HG02840 (cell line): ENCODE results near the gene DISC1.
"Not testable (repeated sequence)": the region's sequence is repeated elsewhere in the genome, so short reads cannot be mapped to it uniquely, and the experiment has no call there.

Experiments used
- ATAC-seq: cut with Tn5 transposase; IDR thresholded peaks from one replicate; pipeline ENCODE4 v1.9.1; 2021; ENCODE audit warnings: mild to moderate bottlenecking, moderate library complexity, moderate number of reproducible peaks; ENCODE audit not compliant: unreplicated experiment, low FRiP score

Gene DISC1

DNA sequence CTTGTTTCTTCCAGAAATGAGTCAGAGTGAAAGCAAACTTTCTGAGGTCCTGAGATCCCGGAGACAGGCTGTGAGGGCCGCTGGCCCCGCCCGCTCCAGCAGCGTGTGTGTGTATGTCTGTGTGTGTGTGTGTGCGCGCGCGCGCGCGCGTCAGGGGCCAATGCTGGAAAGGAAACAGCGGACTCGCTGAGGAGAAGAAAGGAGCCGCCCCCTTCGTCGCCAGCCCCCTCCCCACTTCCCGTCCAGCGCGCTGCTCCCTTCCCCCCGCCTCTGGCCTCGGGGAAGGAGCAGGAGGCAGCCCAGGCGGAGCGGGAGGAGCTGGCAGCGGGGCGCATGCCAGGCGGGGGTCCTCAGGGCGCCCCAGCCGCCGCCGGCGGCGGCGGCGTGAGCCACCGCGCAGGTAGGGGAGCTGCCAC, at the start of gene DISC1:
DISC1 (plus strand) TSS at position 256 of the 416 bp plus-strand sequence; CDS start at position 334, 78 bp downstream.
- peak; percentile 52 for ATAC-seq

GRCh38 chr1:231576804-231577718, 49.5 kb upstream of the DISC1 start:
- ATAC-seq = no peak

DNA sequence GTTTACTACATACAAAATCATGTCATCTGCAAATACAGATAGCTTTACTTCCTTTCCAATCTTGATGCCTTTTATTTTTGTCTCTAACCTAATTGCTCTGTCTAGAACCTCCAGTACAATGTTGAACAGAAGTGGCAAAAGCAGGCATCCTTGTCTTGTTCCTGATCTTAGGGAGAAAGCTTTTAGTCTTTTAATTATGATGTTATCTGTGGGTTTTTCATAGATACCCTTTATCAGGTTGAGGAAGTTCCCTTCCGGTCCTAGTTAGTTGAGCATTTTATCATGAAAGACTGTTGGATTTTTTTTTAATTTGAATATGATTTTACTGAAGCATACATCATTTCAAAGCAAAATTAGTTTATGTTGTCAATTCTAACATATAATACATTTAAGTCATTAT, 45.7 kb upstream of the DISC1 start:
- ATAC-seq = no peak

- no peak for ATAC-seq
Measured at GRCh38 chr1:231581859-231582258, 44.7 kb upstream of the DISC1 start.

DNA sequence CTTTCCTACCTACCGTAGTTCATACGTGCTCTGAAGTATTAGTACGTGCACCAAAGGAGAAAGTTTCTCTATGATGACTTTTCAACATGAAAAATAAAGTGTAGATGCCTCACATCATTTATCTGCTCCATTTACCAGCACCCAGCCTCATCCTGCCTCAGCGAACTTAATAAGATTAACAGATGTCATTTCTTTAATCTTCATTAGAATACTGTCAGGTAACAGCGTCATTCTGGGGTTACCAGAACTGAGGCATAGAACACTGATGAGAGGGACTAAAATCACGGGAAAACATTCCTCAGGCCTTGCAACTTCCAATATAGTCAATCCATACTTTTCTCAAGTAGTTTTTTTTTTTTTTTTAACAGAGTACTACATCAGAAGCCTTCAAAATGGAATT, 43.2 kb upstream of the DISC1 start:
- ATAC-seq = no peak

- no peak for ATAC-seq
Measured at GRCh38 chr1:231584117-231584516, 42.5 kb upstream of the DISC1 start.

GRCh38 chr1:231584921-231585320, 41.7 kb upstream of the DISC1 start:
- no peak for ATAC-seq

DNA sequence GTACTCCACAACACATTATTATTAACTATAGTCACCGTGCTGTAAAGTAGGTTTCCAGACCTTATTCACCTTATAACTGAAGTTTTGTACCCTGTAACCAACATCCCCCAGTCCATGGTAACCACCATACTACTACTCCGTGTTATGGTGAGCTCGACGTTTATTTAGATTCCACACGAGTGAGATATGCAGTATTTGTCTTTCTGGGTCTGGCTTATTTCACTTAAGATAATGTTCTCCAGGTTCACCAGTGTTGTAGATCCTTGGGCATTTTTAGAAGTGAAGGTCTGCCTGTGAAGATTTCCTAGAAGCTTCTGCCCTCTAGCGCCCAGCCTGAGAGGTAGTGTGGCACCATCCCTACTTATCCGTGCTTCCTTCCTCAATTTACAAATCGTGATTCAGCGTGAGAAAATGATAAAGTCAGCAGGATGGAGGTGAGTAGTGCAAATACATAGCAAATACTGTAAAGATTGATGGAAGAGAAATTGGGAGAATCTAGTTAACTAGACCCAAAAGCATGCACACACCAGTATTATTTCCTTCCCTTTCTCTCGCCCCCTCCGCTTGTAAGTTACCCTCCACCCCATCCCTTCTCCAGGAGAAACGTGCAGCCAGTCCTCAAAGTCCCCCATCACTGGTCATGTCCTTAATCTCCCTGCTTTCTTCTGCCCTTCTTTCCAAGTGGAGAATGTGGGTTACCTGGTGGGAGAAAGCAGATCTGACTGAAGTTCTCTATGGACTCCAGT, 36.0 kb upstream of the DISC1 start:
- ATAC-seq = no peak

DNA sequence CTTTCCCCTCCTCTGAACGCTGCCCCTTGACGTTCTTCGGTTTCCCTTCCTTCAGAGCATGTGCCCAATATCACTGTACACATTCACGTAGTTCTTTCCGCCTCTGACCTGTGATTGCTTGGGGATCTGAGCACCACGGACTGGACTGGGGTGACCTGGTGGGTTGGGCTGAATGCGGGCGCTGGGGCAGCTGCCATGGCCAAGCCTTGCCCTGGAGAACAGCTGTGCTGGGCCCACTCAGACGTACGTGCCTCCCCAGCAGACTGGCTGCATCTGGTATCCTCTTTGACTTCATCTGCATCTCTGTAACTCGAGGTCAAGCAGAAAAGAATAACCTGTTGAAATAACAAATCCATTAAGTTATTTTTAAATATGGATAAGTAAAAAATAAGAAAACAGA, 35.1 kb upstream of the DISC1 start:
- no peak for ATAC-seq

- no peak for ATAC-seq
Measured at GRCh38 chr1:231592809-231593208, 33.8 kb upstream of the DISC1 start.

DNA sequence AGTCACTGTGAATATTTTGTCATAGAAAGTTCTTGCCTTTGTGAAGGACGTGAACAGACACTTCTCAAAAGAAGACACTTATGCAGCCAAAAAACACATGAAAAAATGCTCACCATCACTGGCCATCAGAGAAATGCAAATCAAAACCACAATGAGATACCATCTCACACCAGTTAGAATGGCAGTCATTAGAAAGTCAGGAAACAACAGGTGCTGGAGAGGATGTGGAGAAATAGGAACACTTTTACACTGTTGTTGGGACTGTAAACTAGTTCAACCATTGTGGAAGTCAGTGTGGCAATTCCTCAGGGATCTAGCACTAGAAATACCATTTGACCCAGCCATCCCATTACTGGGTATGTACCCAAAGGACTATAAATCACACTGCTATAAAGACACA, 33.3 kb upstream of the DISC1 start:
- not testable (repeated sequence) for ATAC-seq

GRCh38 chr1:231594123-231594522, 32.5 kb upstream of the DISC1 start:
- no peak for ATAC-seq

- no peak for ATAC-seq
Measured at GRCh38 chr1:231594749-231595148, 31.8 kb upstream of the DISC1 start.

- ATAC-seq = no peak
Measured at GRCh38 chr1:231596337-231596791, 30.2 kb upstream of the DISC1 start.

DNA sequence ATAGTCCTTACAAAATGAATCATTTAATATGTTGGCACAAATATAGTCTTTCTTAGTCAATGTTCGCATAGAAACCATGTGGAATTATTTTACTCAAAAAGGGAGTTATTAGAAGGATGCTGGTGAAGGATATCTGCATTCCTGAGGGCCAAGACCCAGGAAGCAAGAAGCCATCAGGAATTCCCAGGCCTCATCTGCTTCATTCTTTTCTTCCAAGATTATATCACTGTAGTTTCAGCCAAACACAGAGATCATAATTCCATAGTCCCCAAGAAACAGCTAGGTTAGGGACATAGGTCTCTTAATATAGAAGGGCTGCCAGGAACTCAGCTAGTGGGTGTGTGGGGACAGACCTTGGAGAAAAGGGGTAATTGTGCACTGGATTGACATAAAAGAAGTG, 28.6 kb upstream of the DISC1 start:
- no peak for ATAC-seq

GRCh38 chr1:231600458-231600976, 26.1 kb upstream of the DISC1 start:
- ATAC-seq = no peak

DNA sequence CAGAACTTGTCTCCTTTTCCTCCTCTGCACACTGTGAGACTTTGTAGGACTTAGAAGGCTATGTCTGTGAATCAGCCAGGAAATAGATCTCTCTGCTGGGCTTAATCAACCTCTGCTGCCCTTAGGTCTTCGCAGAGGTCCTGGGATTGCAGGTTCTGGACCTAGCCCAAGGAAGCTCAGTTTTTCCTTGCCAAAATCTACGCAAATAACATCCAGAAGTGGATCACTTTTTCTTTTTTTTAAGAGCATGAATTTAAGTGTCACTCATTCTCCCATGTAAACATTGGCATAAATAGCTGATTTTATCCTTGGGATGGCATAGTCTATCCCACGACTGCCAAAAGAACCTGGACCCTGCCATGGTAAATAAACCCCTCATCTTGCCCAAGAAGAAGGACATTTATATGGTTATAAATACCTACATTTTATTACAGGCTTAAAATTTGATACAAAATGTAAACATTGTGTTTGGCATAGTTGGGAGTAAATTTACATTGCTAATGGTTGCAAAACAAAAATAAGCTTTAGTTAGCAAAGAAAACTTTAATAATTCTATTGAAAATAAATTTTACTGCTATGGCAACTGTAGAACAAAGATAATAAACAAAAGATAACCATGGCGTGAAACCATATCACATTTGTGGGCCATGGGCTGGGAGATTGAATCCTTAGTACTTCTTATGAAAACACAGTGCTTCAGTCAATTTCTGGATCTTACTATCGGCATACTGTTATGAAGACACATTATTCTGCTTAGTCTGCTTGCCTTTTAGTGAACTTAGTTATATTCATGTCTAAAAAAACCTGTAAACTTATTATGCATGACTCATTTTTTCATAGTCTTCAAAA, 24.5 kb upstream of the DISC1 start:
- ATAC-seq = no peak

DNA sequence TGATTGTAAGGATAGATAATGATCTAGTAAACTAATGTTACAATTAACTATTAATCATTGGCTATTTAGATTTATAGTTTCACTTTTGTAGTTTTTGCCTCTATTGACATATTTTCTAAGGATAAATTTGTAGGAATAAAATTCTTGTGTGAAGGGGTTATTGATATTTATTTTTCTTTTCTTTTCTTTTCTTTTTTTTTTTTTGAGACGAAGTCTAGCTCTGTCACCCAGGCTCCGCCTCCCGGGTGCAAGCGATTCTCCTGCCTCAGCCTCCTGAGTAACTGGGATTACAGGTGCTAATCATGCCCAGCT, 24.0 kb upstream of the DISC1 start:
- no peak for ATAC-seq

GRCh38 chr1:231603598-231604275, 22.9 kb upstream of the DISC1 start:
- ATAC-seq = no peak

- no peak for ATAC-seq
Measured at GRCh38 chr1:231604276-231604621, 22.3 kb upstream of the DISC1 start.
